Colonic mucosa (tissue), 4 donors: Measurements from ENCODE around the gene MOCS1. TPM values are rescaled to one million over a fixed set of nuclear protein-coding genes. Genes with fewer than 3 reads are reported as not detected.

ENCODE experiments used
- DNase-seq: peaks from one replicate; pipeline ENCODE4 v3.0.0-alpha.2; 2020
- H3K27ac ChIP-seq: fragments of 200-600 bp; one replicate; pipeline ENCODE4 v1.8.0; 2021
- H3K27me3 ChIP-seq: fragments of 200-600 bp; one replicate; pipeline ENCODE4 v1.8.0; 2021
- H3K36me3 ChIP-seq: fragments of 200-600 bp; one replicate; pipeline ENCODE4 v1.8.0; 2021
- H3K4me1 ChIP-seq: fragments of 200-600 bp; one replicate; pipeline ENCODE4 v1.8.0; 2021; ENCODE audit warnings: mild to moderate bottlenecking
- H3K4me3 ChIP-seq: fragments of 200-600 bp; one replicate; pipeline ENCODE4 v1.8.0; 2021
- H3K9ac ChIP-seq, 2 donors: one replicate each; pipeline ENCODE4 v1.7.0; 2013; ENCODE audit warnings: control low read depth in 2 of 2, low read depth in 2 of 2, low read length in 2 of 2
- H3K9me3 ChIP-seq: fragments of 200-600 bp; one replicate; pipeline ENCODE4 v1.8.0; 2021
- intact Hi-C: fragments of 100-400 bp; cut with DNase I; formaldehyde crosslinking; loops from one replicate; pipeline ENCODE4 v1.14.1; 2022
- total RNA-seq, 2 donors: library from RNA; stranded (reverse); fragmentation: NEBNext Ultra II Directional in 1 of 2; extraction: Animal tissue kit (Norgen Biotek cat#: 25700) in 1 of 2; gene quantifications; one replicate each; pipeline ENCODE4 v1.2.1, GENCODE V29; 2021
- TF ChIP-seq, protein P1 (sequence below): fragments of 200-600 bp; IDR thresholded peaks from one replicate; pipeline ENCODE4 v1.8.0; 2022; ENCODE audit warnings: antibody characterized with exemption, mild to moderate bottlenecking
- donor health status: healthy.
- donor health status: DM: no; HTN: no; CAD: no.
- donor health status: DM: no; HTN: no; CAD: no.

MOCS1 gene
- total RNA-seq, 2 donors from 2014 or later = 9.6 to 15.7 TPM

GRCh38 chr6:39879535-39879934 lies 54.7 kb downstream of the MOCS1 start:
- no peak for DNase-seq
- H3K4me3 ChIP-seq = no peak overlapping the region
- TF ChIP-seq, protein P1, sequence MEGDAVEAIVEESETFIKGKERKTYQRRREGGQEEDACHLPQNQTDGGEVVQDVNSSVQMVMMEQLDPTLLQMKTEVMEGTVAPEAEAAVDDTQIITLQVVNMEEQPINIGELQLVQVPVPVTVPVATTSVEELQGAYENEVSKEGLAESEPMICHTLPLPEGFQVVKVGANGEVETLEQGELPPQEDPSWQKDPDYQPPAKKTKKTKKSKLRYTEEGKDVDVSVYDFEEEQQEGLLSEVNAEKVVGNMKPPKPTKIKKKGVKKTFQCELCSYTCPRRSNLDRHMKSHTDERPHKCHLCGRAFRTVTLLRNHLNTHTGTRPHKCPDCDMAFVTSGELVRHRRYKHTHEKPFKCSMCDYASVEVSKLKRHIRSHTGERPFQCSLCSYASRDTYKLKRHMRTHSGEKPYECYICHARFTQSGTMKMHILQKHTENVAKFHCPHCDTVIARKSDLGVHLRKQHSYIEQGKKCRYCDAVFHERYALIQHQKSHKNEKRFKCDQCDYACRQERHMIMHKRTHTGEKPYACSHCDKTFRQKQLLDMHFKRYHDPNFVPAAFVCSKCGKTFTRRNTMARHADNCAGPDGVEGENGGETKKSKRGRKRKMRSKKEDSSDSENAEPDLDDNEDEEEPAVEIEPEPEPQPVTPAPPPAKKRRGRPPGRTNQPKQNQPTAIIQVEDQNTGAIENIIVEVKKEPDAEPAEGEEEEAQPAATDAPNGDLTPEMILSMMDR = no peak
- no peaks in the 10 kb centered on the region for H3K36me3 ChIP-seq
- H3K9ac ChIP-seq = no peak overlapping the region
- no peak overlapping the region for H3K27ac ChIP-seq
- H3K4me1 ChIP-seq = no peaks in the 10 kb centered on the region
- no peaks in the 10 kb centered on the region for H3K9me3 ChIP-seq
- intact Hi-C loops = no loop called here
- no peaks in the 10 kb centered on the region for H3K27me3 ChIP-seq

DNA sequence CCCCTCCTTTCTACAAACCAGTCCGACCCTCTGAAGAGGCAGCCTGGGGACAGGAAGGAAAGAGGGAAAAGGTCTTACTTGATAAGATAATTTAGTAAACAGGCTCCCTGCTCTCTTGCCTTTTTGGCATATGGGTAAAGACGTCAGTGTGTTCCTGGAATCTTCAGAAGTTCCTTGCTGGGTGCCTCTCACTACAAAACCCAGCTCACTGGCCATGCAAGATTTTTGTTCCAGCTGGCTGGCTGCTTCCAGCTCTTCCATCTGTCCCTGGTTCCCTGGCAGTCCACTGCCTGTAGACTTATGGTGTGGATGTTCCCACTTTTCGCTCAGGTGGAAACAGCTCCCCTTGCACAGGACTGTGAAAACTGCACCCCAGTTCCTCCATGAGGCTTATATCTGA lies 57.4 kb downstream of the MOCS1 start:
- H3K27ac ChIP-seq = no peak overlapping the region
- TF ChIP-seq, protein P1 = no peak

DNA sequence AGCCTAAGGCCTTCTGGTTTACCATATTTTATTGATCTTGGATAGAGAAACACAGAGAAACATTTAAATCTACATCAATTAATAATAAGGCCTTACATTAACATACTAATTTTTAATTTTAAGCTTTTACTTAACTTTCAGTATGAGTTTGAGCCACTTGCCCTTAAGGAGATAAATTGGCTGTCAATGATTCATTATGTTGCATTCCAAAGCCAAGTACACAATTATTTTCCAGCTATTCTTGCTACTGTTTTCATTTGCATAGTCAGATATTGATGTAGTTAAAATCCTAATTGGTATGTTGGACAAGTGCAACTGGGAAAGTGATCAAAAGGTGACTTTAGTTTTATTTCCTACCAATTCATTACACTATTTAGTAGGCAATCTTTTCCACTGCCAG lies 58.2 kb downstream of the MOCS1 start:
- H3K27ac ChIP-seq = no peak overlapping the region

More for the DNA sequence above, 57.4 kb downstream of the MOCS1 start:
- no peak overlapping the region for H3K4me3 ChIP-seq
- H3K4me1 ChIP-seq = no peaks in the 10 kb centered on the region
- H3K27me3 ChIP-seq = no peaks in the 10 kb centered on the region
- no peaks in the 10 kb centered on the region for H3K9me3 ChIP-seq
- no peaks in the 10 kb centered on the region for H3K36me3 ChIP-seq
- DNase-seq = no peak
- intact Hi-C loops = no loop called here
- no peak overlapping the region for H3K9ac ChIP-seq

DNA sequence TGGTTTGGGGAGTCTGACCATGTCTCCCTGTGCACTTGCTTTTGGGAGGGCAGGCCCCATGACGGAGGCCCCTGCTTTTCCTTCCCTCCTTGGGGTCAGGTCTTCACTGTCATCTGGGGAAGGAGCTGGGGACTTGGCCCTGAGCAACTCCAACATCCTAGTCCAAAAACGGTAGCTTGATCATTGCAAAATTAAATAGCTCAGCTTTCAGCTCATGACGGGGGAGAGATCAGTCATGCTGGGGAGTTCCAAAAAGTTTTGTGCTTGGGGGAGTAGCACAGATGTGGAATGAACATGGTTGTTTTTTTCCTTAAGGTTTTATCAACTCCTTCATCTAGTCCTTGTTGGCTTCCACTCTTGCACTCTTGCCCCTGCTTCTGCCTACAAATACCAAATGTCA lies 60.8 kb downstream of the MOCS1 start:
- intact Hi-C loops = no loop called here
- Histone ChIP-seq H3K27ac (no peak overlapping the region), H3K9me3 (no peaks in the 10 kb centered on the region), H3K4me3 (no peak overlapping the region), H3K4me1 (no peaks in the 10 kb centered on the region), H3K27me3 (no peaks in the 10 kb centered on the region), H3K9ac (no peak overlapping the region), H3K36me3 (no peaks in the 10 kb centered on the region)
- TF ChIP-seq, protein P1 = no peak
- no peak for DNase-seq

More for the DNA sequence above, 58.2 kb downstream of the MOCS1 start:
- no peak for DNase-seq
- H3K4me3 ChIP-seq = no peak overlapping the region
- H3K9me3 ChIP-seq = no peaks in the 10 kb centered on the region
- no peaks in the 10 kb centered on the region for H3K36me3 ChIP-seq
- no peak overlapping the region for H3K9ac ChIP-seq
- no peaks in the 10 kb centered on the region for H3K27me3 ChIP-seq
- H3K4me1 ChIP-seq = no peaks in the 10 kb centered on the region
- TF ChIP-seq, protein P1 = no peak
- intact Hi-C loops = no loop called here

GRCh38 chr6:39870950-39871349 lies 63.3 kb downstream of the MOCS1 start:
- DNase-seq = no peak
- TF ChIP-seq, protein P1 = no peak
- intact Hi-C loops = no loop called here
- Histone ChIP-seq H3K4me1 (no peaks in the 10 kb centered on the region), H3K27me3 (no peaks in the 10 kb centered on the region), H3K36me3 (no peaks in the 10 kb centered on the region), H3K4me3 (no peak overlapping the region), H3K9me3 (no peaks in the 10 kb centered on the region), H3K27ac (no peak overlapping the region), H3K9ac (no peak overlapping the region)
